ENCODE data around the gene CRYZL1.
"Not testable (repeated sequence)": the region's sequence is repeated elsewhere in the genome, so short reads cannot be mapped to it uniquely, and the experiment has no call there.

CRYZL1 gene

GRCh38 chr21:33578214-33578613 lies 63.3 kb downstream of the CRYZL1 start:
- no peak overlapping the region for H3K4me3 ChIP-seq (ENCODE audit: low read depth in 1 of 2, low read length in 2 of 2)
- H3K36me3 ChIP-seq (ENCODE audit: control insufficient read depth in 1 of 2, insufficient read depth in 2 of 2, low read length in 2 of 2): peaks cover 36 to 39% of the 10 kb centered on the region in 2 donors
- H3K4me1 ChIP-seq (ENCODE audit: control insufficient read depth in 1 of 2, insufficient read depth in 2 of 2, low read length in 2 of 2): peaks cover 0 to 4% of the 10 kb centered on the region in 2 donors
- no peaks in the 10 kb centered on the region for H3K27me3 ChIP-seq (ENCODE audit: low read depth, low read length)
- no peaks in the 10 kb centered on the region for H3K9me3 ChIP-seq (ENCODE audit: control insufficient read depth in 1 of 2, low read length in 2 of 2)
- H3K27ac ChIP-seq (ENCODE audit: low read length): no peak overlapping the region

- not testable (repeated sequence) for H3K9me3 ChIP-seq (ENCODE audit: control insufficient read depth in 1 of 2, low read length in 2 of 2); H3K4me3 ChIP-seq (ENCODE audit: low read depth in 1 of 2, low read length in 2 of 2); H3K27me3 ChIP-seq (ENCODE audit: low read depth, low read length); H3K27ac ChIP-seq (ENCODE audit: low read length)
- peaks cover 43 to 45% of the 10 kb centered on the region in 2 donors for H3K36me3 ChIP-seq (ENCODE audit: control insufficient read depth in 1 of 2, insufficient read depth in 2 of 2, low read length in 2 of 2)
- peaks cover 5 to 16% of the 10 kb centered on the region in 2 donors for H3K4me1 ChIP-seq (ENCODE audit: control insufficient read depth in 1 of 2, insufficient read depth in 2 of 2, low read length in 2 of 2)
Measured at GRCh38 chr21:33576741-33577141, 64.8 kb downstream of the CRYZL1 start.

- Histone ChIP-seq H3K4me1 (ENCODE audit: control insufficient read depth in 1 of 2, insufficient read depth in 2 of 2, low read length in 2 of 2) (peaks cover 5 to 20% of the 10 kb centered on the region in 2 donors), H3K36me3 (ENCODE audit: control insufficient read depth in 1 of 2, insufficient read depth in 2 of 2, low read length in 2 of 2) (peaks cover 59 to 71% of the 10 kb centered on the region in 2 donors), H3K27ac (ENCODE audit: low read length) (no peak overlapping the region), H3K9me3 (ENCODE audit: control insufficient read depth in 1 of 2, low read length in 2 of 2) (no peaks in the 10 kb centered on the region), H3K4me3 (ENCODE audit: low read depth in 1 of 2, low read length in 2 of 2) (no peak overlapping the region), H3K27me3 (ENCODE audit: low read depth, low read length) (no peaks in the 10 kb centered on the region)
Measured at GRCh38 chr21:33572350-33572749, 69.2 kb downstream of the CRYZL1 start.

GRCh38 chr21:33569991-33570390 lies 71.5 kb downstream of the CRYZL1 start:
- Histone ChIP-seq H3K27ac (ENCODE audit: low read length) (no peak overlapping the region), H3K36me3 (ENCODE audit: control insufficient read depth in 1 of 2, insufficient read depth in 2 of 2, low read length in 2 of 2) (peaks cover 46 to 61% of the 10 kb centered on the region in 2 donors), H3K4me1 (ENCODE audit: control insufficient read depth in 1 of 2, insufficient read depth in 2 of 2, low read length in 2 of 2) (peaks cover 5 to 20% of the 10 kb centered on the region in 2 donors), H3K9me3 (ENCODE audit: control insufficient read depth in 1 of 2, low read length in 2 of 2) (no peaks in the 10 kb centered on the region), H3K27me3 (ENCODE audit: low read depth, low read length) (no peaks in the 10 kb centered on the region), H3K4me3 (ENCODE audit: low read depth in 1 of 2, low read length in 2 of 2) (no peak overlapping the region)

- Histone ChIP-seq H3K27ac (ENCODE audit: low read length) (no peak overlapping the region), H3K4me1 (ENCODE audit: control insufficient read depth in 1 of 2, insufficient read depth in 2 of 2, low read length in 2 of 2) (peaks cover 5 to 20% of the 10 kb centered on the region in 2 donors), H3K27me3 (ENCODE audit: low read depth, low read length) (no peaks in the 10 kb centered on the region), H3K9me3 (ENCODE audit: control insufficient read depth in 1 of 2, low read length in 2 of 2) (no peaks in the 10 kb centered on the region), H3K4me3 (ENCODE audit: low read depth in 1 of 2, low read length in 2 of 2) (no peak overlapping the region), H3K36me3 (ENCODE audit: control insufficient read depth in 1 of 2, insufficient read depth in 2 of 2, low read length in 2 of 2) (peaks cover 32 to 56% of the 10 kb centered on the region in 2 donors)
Measured at GRCh38 chr21:33568448-33568847, 73.1 kb downstream of the CRYZL1 start.

- H3K4me3 ChIP-seq (ENCODE audit: low read depth in 1 of 2, low read length in 2 of 2): no peak overlapping the region
- peaks cover 29 to 55% of the 10 kb centered on the region in 2 donors for H3K36me3 ChIP-seq (ENCODE audit: control insufficient read depth in 1 of 2, insufficient read depth in 2 of 2, low read length in 2 of 2)
- H3K27me3 ChIP-seq (ENCODE audit: low read depth, low read length): no peaks in the 10 kb centered on the region
- H3K27ac ChIP-seq (ENCODE audit: low read length): no peak overlapping the region
- peaks cover 5 to 16% of the 10 kb centered on the region in 2 donors for H3K4me1 ChIP-seq (ENCODE audit: control insufficient read depth in 1 of 2, insufficient read depth in 2 of 2, low read length in 2 of 2)
- H3K9me3 ChIP-seq (ENCODE audit: control insufficient read depth in 1 of 2, low read length in 2 of 2): no peaks in the 10 kb centered on the region
Measured at GRCh38 chr21:33567914-33568313, 73.6 kb downstream of the CRYZL1 start.

GRCh38 chr21:33566514-33566913 lies 75.0 kb downstream of the CRYZL1 start:
- Histone ChIP-seq H3K27me3 (ENCODE audit: low read depth, low read length) (no peaks in the 10 kb centered on the region), H3K36me3 (ENCODE audit: control insufficient read depth in 1 of 2, insufficient read depth in 2 of 2, low read length in 2 of 2) (peaks cover 23 to 55% of the 10 kb centered on the region in 2 donors), H3K9me3 (ENCODE audit: control insufficient read depth in 1 of 2, low read length in 2 of 2) (no peaks in the 10 kb centered on the region), H3K27ac (ENCODE audit: low read length) (no peak overlapping the region), H3K4me1 (ENCODE audit: control insufficient read depth in 1 of 2, insufficient read depth in 2 of 2, low read length in 2 of 2) (peaks cover 0 to 5% of the 10 kb centered on the region in 2 donors), H3K4me3 (ENCODE audit: low read depth in 1 of 2, low read length in 2 of 2) (no peak overlapping the region)

- H3K27ac ChIP-seq (ENCODE audit: low read length): no peak overlapping the region
- H3K9me3 ChIP-seq (ENCODE audit: control insufficient read depth in 1 of 2, low read length in 2 of 2): no peaks in the 10 kb centered on the region
- no peak overlapping the region for H3K4me3 ChIP-seq (ENCODE audit: low read depth in 1 of 2, low read length in 2 of 2)
- peaks cover 0 to 15% of the 10 kb centered on the region in 2 donors for H3K4me1 ChIP-seq (ENCODE audit: control insufficient read depth in 1 of 2, insufficient read depth in 2 of 2, low read length in 2 of 2)
- H3K27me3 ChIP-seq (ENCODE audit: low read depth, low read length): no peaks in the 10 kb centered on the region
- peaks cover 42 to 65% of the 10 kb centered on the region in 2 donors for H3K36me3 ChIP-seq (ENCODE audit: control insufficient read depth in 1 of 2, insufficient read depth in 2 of 2, low read length in 2 of 2)
Measured at GRCh38 chr21:33562389-33562788, 79.2 kb downstream of the CRYZL1 start.

- Histone ChIP-seq H3K36me3 (ENCODE audit: control insufficient read depth in 1 of 2, insufficient read depth in 2 of 2, low read length in 2 of 2) (peaks cover 44 to 69% of the 10 kb centered on the region in 2 donors), H3K27me3 (ENCODE audit: low read depth, low read length) (no peaks in the 10 kb centered on the region)
Measured at GRCh38 chr21:33561373-33561772, 80.2 kb downstream of the CRYZL1 start.

GRCh38 chr21:33560965-33561364 lies 80.6 kb downstream of the CRYZL1 start:
- H3K9me3 ChIP-seq (ENCODE audit: control insufficient read depth in 1 of 2, low read length in 2 of 2): no peaks in the 10 kb centered on the region
- no peak overlapping the region for H3K4me3 ChIP-seq (ENCODE audit: low read depth in 1 of 2, low read length in 2 of 2)
- peaks cover 0 to 20% of the 10 kb centered on the region in 2 donors for H3K4me1 ChIP-seq (ENCODE audit: control insufficient read depth in 1 of 2, insufficient read depth in 2 of 2, low read length in 2 of 2)
- H3K27ac ChIP-seq (ENCODE audit: low read length): no peak overlapping the region
- H3K27me3 ChIP-seq (ENCODE audit: low read depth, low read length): no peaks in the 10 kb centered on the region
- peaks cover 46 to 69% of the 10 kb centered on the region in 2 donors for H3K36me3 ChIP-seq (ENCODE audit: control insufficient read depth in 1 of 2, insufficient read depth in 2 of 2, low read length in 2 of 2)

More at GRCh38 chr21:33561373-33561772, 80.2 kb downstream of the CRYZL1 start:
- no peak overlapping the region for H3K4me3 ChIP-seq (ENCODE audit: low read depth in 1 of 2, low read length in 2 of 2)
- H3K4me1 ChIP-seq (ENCODE audit: control insufficient read depth in 1 of 2, insufficient read depth in 2 of 2, low read length in 2 of 2): peaks cover 0 to 16% of the 10 kb centered on the region in 2 donors
- no peaks in the 10 kb centered on the region for H3K9me3 ChIP-seq (ENCODE audit: control insufficient read depth in 1 of 2, low read length in 2 of 2)
- no peak overlapping the region for H3K27ac ChIP-seq (ENCODE audit: low read length)

- Histone ChIP-seq H3K36me3 (ENCODE audit: control insufficient read depth in 1 of 2, insufficient read depth in 2 of 2, low read length in 2 of 2) (peaks cover 47 to 75% of the 10 kb centered on the region in 2 donors), H3K4me3 (ENCODE audit: low read depth in 1 of 2, low read length in 2 of 2) (no peak overlapping the region), H3K27me3 (ENCODE audit: low read depth, low read length) (no peaks in the 10 kb centered on the region), H3K4me1 (ENCODE audit: control insufficient read depth in 1 of 2, insufficient read depth in 2 of 2, low read length in 2 of 2) (peaks cover 0 to 24% of the 10 kb centered on the region in 2 donors), H3K27ac (ENCODE audit: low read length) (no peak overlapping the region), H3K9me3 (ENCODE audit: control insufficient read depth in 1 of 2, low read length in 2 of 2) (no peaks in the 10 kb centered on the region)
Measured at GRCh38 chr21:33559813-33560212, 81.7 kb downstream of the CRYZL1 start.

GRCh38 chr21:33558777-33559421 lies 82.6 kb downstream of the CRYZL1 start:
- Histone ChIP-seq H3K27ac (ENCODE audit: low read length) (no peak overlapping the region), H3K27me3 (ENCODE audit: low read depth, low read length) (no peaks in the 10 kb centered on the region), H3K36me3 (ENCODE audit: control insufficient read depth in 1 of 2, insufficient read depth in 2 of 2, low read length in 2 of 2) (peaks cover 56 to 79% of the 10 kb centered on the region in 2 donors), H3K9me3 (ENCODE audit: control insufficient read depth in 1 of 2, low read length in 2 of 2) (no peaks in the 10 kb centered on the region), H3K4me1 (ENCODE audit: control insufficient read depth in 1 of 2, insufficient read depth in 2 of 2, low read length in 2 of 2) (peaks cover 0 to 24% of the 10 kb centered on the region in 2 donors), H3K4me3 (ENCODE audit: low read depth in 1 of 2, low read length in 2 of 2) (no peak overlapping the region)

Measured in muscle layer of duodenum (tissue), 2 donors.